ENCODE data around the gene GRM4. TPM values are rescaled to one million over a fixed set of nuclear protein-coding genes. Genes with fewer than 3 reads are reported as not detected.

Gene GRM4
- total RNA-seq, 2 donors from 2014 or later = 4.4 TPM; not detected in 1

- peaks cover 3% of the 10 kb centered on the region for H3K4me1 ChIP-seq (replicated peaks)
- H3K27ac ChIP-seq = no peak overlapping the region
- no peak for DNase-seq (ENCODE audit: low spot score)
- 80% methylated on average over 8 of the region's 8 CpGs for WGBS
- no peak overlapping the region for H3K4me3 ChIP-seq
- no peaks in the 10 kb centered on the region for H3K27me3 ChIP-seq (replicated peaks; ENCODE audit: insufficient read depth)
- H3K9me3 ChIP-seq = no peaks in the 10 kb centered on the region
- intact Hi-C loops (cut with DNase I) = no loop called here
- H3K36me3 ChIP-seq = no peaks in the 10 kb centered on the region
- no peak for TF ChIP-seq POLR2AphosphoS5 (IDR thresholded peaks at IDR 0.05)
- no peak for TF ChIP-seq POLR2A (IDR thresholded peaks at IDR 0.05)
- TF ChIP-seq CTCF (IDR thresholded peaks at IDR 0.05) = no peak
Observed at GRCh38 chr6:34182751-34183531, 37.1 kb upstream of the GRM4 start.

- no peaks in the 10 kb centered on the region for H3K27me3 ChIP-seq (replicated peaks; ENCODE audit: insufficient read depth)
- DNase-seq (ENCODE audit: low spot score) = no peak
- WGBS = 73% methylated on average over 1 of the region's 1 CpG
- H3K4me1 ChIP-seq (replicated peaks) = peaks cover 3% of the 10 kb centered on the region
- intact Hi-C loops (cut with DNase I) = no loop called here
- H3K4me3 ChIP-seq = no peak overlapping the region
- H3K36me3 ChIP-seq = no peaks in the 10 kb centered on the region
- no peak for TF ChIP-seq POLR2A (IDR thresholded peaks at IDR 0.05)
- TF ChIP-seq POLR2AphosphoS5 (IDR thresholded peaks at IDR 0.05) = no peak
- TF ChIP-seq CTCF (IDR thresholded peaks at IDR 0.05) = no peak
- no peak overlapping the region for H3K27ac ChIP-seq
- no peaks in the 10 kb centered on the region for H3K9me3 ChIP-seq
Observed at GRCh38 chr6:34181908-34182307, 36.0 kb upstream of the GRM4 start.

GRCh38 chr6:34179106-34179720, 33.3 kb upstream of the GRM4 start:
- no peaks in the 10 kb centered on the region for H3K9me3 ChIP-seq
- H3K27ac ChIP-seq = no peak overlapping the region
- H3K4me1 ChIP-seq (replicated peaks) = peaks cover 3% of the 10 kb centered on the region
- TF ChIP-seq POLR2A (IDR thresholded peaks at IDR 0.05) (no peak), POLR2AphosphoS5 (IDR thresholded peaks at IDR 0.05) (no peak), CTCF (IDR thresholded peaks at IDR 0.05) (no peak)
- H3K4me3 ChIP-seq = no peak overlapping the region
- H3K36me3 ChIP-seq = no peaks in the 10 kb centered on the region
- intact Hi-C loops (cut with DNase I) = no loop called here
- 75% methylated on average over 8 of the region's 12 CpGs for WGBS
- no peak for DNase-seq (ENCODE audit: low spot score)
- H3K27me3 ChIP-seq (replicated peaks; ENCODE audit: insufficient read depth) = no peaks in the 10 kb centered on the region

GRCh38 chr6:34178357-34179105, 32.6 kb upstream of the GRM4 start:
- TF ChIP-seq CTCF (IDR thresholded peaks at IDR 0.05) (no peak), POLR2AphosphoS5 (IDR thresholded peaks at IDR 0.05) (no peak), POLR2A (IDR thresholded peaks at IDR 0.05) (no peak)
- no peaks in the 10 kb centered on the region for H3K36me3 ChIP-seq
- H3K9me3 ChIP-seq = no peaks in the 10 kb centered on the region
- intact Hi-C loops (cut with DNase I) = no loop called here
- DNase-seq (ENCODE audit: low spot score) = no peak
- H3K4me1 ChIP-seq (replicated peaks) = peaks cover 3% of the 10 kb centered on the region
- H3K4me3 ChIP-seq = no peak overlapping the region
- no peak overlapping the region for H3K27ac ChIP-seq
- 91% methylated on average over 19 of the region's 19 CpGs for WGBS
- H3K27me3 ChIP-seq (replicated peaks; ENCODE audit: insufficient read depth) = no peaks in the 10 kb centered on the region
